Upper lobe of left lung (tissue), 6 donors: ENCODE data around the gene LHX5. TPM values are rescaled to one million over a fixed set of nuclear protein-coding genes. Genes with fewer than 3 reads are reported as not detected.

Experiments used
- ATAC-seq, 2 donors: fragments of 200-7000 bp; cut with Tn5 transposase; one replicate each; pipeline ENCODE4 v1.9.1; 2022; ENCODE audit warnings: mild to moderate bottlenecking in 2 of 2, moderate library complexity in 2 of 2; ENCODE audit not compliant: low FRiP score in 2 of 2
- DNase-seq, 2 donors: peaks; one replicate each; pipeline ENCODE4 v3.0.0-alpha.2; 2019 to 2020
- H3K27ac ChIP-seq, 4 donors: fragments of 200-600 bp; sonication (generic); one replicate each; pipeline ENCODE4 v1.5.1; 2016 to 2019
- H3K27me3 ChIP-seq, 4 donors: fragments of 200-600 bp; sonication (generic); one replicate each; pipeline ENCODE4 v1.5.1; 2017 to 2019
- H3K36me3 ChIP-seq, 4 donors: fragments of 200-600 bp; sonication (generic); one replicate each; pipeline ENCODE4 v1.5.1; 2016 to 2019
- H3K4me1 ChIP-seq, 4 donors: fragments of 200-600 bp; sonication (generic); one replicate each; pipeline ENCODE4 v1.5.1; 2018 to 2019
- H3K4me3 ChIP-seq, 4 donors: fragments of 200-600 bp; sonication (generic); one replicate each; pipeline ENCODE4 v1.5.1; 2017 to 2019; ENCODE audit warnings: mild to moderate bottlenecking in 2 of 4, moderate library complexity in 1 of 4
- H3K9me3 ChIP-seq, 4 donors: fragments of 200-600 bp; sonication (generic); one replicate each; pipeline ENCODE4 v1.5.1; 2018 to 2019
- CTCF ChIP-seq, 6 experiments: fragments of 450-650 bp in 4 of 6; fragments of 200-600 bp in 2 of 6; sonication (generic) in 2 of 6; IDR thresholded peaks; one replicate each; pipeline ENCODE4 v1.5.1; 2016 to 2019; ENCODE audit warnings: antibody characterized with exemption in 6 of 6
- EP300 ChIP-seq, 4 donors: sonication (generic); formaldehyde crosslinking; IDR thresholded peaks; one replicate each; pipeline ENCODE4 v1.5.1; 2017; ENCODE audit warnings: antibody characterized with exemption in 4 of 4, control low read depth in 2 of 4
- POLR2A ChIP-seq, 4 donors: fragments of 450-650 bp; IDR thresholded peaks; one replicate each; pipeline ENCODE4 v1.5.1; 2016 to 2017; ENCODE audit warnings: antibody characterized with exemption in 4 of 4, mild to moderate bottlenecking in 2 of 4
- POLR2AphosphoS5 ChIP-seq, 2 donors: sonication (generic); formaldehyde crosslinking; IDR thresholded peaks; one replicate each; pipeline ENCODE4 v1.5.1; 2017; ENCODE audit warnings: antibody characterized with exemption in 2 of 2
- WGBS, 2 donors: methylation state at CpG; one replicate each; pipeline ENCODE4 v1.1.5; 2017 to 2018; 5-methylcytosine and 5-hydroxymethylcytosine counted together
- total RNA-seq, 6 donors: library from RNA; depleted of rRNA in 4 of 6; stranded (reverse); fragments of >200 nt in 4 of 6; gene quantifications; one replicate each; pipeline versions ENCODE4 v1.1.0 to v1.2.1, GENCODE V29; 2016 to 2021
- donor health status: DM: no; HTN: no; CAD: no; lungs with moderate emphysema.
- donor health status: DM: no; HTN: yes; CAD: no; lungs with severe emphysema.

Gene LHX5
- total RNA-seq, 6 donors from 2014 or later = not detected

- no peaks in the 10 kb centered on the region for H3K27me3 ChIP-seq
- no peak for ATAC-seq
- H3K9me3 ChIP-seq = no peaks in the 10 kb centered on the region
- H3K4me1 ChIP-seq = no peaks in the 10 kb centered on the region
- no peaks in the 10 kb centered on the region for H3K36me3 ChIP-seq
- no peak for DNase-seq
- H3K27ac ChIP-seq = no peak overlapping the region
- H3K4me3 ChIP-seq = no peak overlapping the region
- TF ChIP-seq POLR2AphosphoS5 (IDR thresholded peaks at IDR 0.05) (no peak), EP300 (IDR thresholded peaks at IDR 0.05) (no peak), CTCF (IDR thresholded peaks at IDR 0.05) (no peak), POLR2A (IDR thresholded peaks at IDR 0.05) (no peak)
- 33% methylated on average over 6 of the region's 6 CpGs for WGBS, 2 donors
Observed at GRCh38 chr12:113453330-113453729, 18.3 kb downstream of the LHX5 start.

GRCh38 chr12:113452458-113452857 is 19.2 kb downstream of the LHX5 start:
- Histone ChIP-seq H3K36me3 (no peaks in the 10 kb centered on the region), H3K27me3 (no peaks in the 10 kb centered on the region), H3K4me3 (no peak overlapping the region), H3K9me3 (no peaks in the 10 kb centered on the region), H3K4me1 (no peaks in the 10 kb centered on the region), H3K27ac (no peak overlapping the region)
- ATAC-seq (no peak), DNase-seq (no peak)
- 87 to 97% methylated on average over 2 of the region's 2 CpGs for WGBS, 2 donors
- TF ChIP-seq CTCF (IDR thresholded peaks at IDR 0.05) (no peak), EP300 (IDR thresholded peaks at IDR 0.05) (no peak), POLR2AphosphoS5 (IDR thresholded peaks at IDR 0.05) (no peak), POLR2A (IDR thresholded peaks at IDR 0.05) (no peak)

GRCh38 chr12:113449839-113450238 is 21.8 kb downstream of the LHX5 start:
- Histone ChIP-seq H3K4me3 (no peak overlapping the region), H3K27ac (no peak overlapping the region), H3K9me3 (no peaks in the 10 kb centered on the region), H3K27me3 (no peaks in the 10 kb centered on the region), H3K4me1 (no peaks in the 10 kb centered on the region), H3K36me3 (no peaks in the 10 kb centered on the region)
- TF ChIP-seq EP300 (IDR thresholded peaks at IDR 0.05) (no peak), POLR2AphosphoS5 (IDR thresholded peaks at IDR 0.05) (no peak), POLR2A (IDR thresholded peaks at IDR 0.05) (no peak), CTCF (IDR thresholded peaks at IDR 0.05) (no peak)
- WGBS, 2 donors = 88 to 100% methylated on average over 1 of the region's 1 CpG
- ATAC-seq (no peak), DNase-seq (no peak)

GRCh38 chr12:113449299-113449698 is 22.4 kb downstream of the LHX5 start:
- H3K4me3 ChIP-seq = no peak overlapping the region
- 91 to 92% methylated on average over 2 of the region's 2 CpGs for WGBS, 2 donors

More at GRCh38 chr12:113449299-113449698, 22.4 kb downstream of the LHX5 start:
- Histone ChIP-seq H3K27me3 (no peaks in the 10 kb centered on the region), H3K27ac (no peak overlapping the region), H3K4me1 (no peaks in the 10 kb centered on the region), H3K36me3 (no peaks in the 10 kb centered on the region), H3K9me3 (no peaks in the 10 kb centered on the region)
- no peak for TF ChIP-seq CTCF (IDR thresholded peaks at IDR 0.05)
- TF ChIP-seq POLR2AphosphoS5 (IDR thresholded peaks at IDR 0.05) = no peak
- no peak for TF ChIP-seq EP300 (IDR thresholded peaks at IDR 0.05)
- no peak for TF ChIP-seq POLR2A (IDR thresholded peaks at IDR 0.05)
- ATAC-seq (no peak), DNase-seq (no peak)
